Fibroblast of lung (primary cell): ENCODE results near the gene TRIM72.

ENCODE experiments used
- EZH2 ChIP-seq: IDR thresholded peaks from 2 replicates; pipeline ENCODE4 v1.5.1; 2012; ENCODE audit warnings: low read length, control low read depth, mild to moderate bottlenecking; ENCODE audit errors: missing control alignments
- TF ChIP-seq, protein P1 (sequence below), 2 donors: IDR thresholded peaks in 1 of 2; conservative IDR thresholded peaks in 1 of 2; 1 replicate in 1 of 2; 2 replicates in 1 of 2; pipeline ENCODE4 v1.5.1; 2011 to 2012; ENCODE audit warnings: low read length in 2 of 2, control low read depth in 1 of 2, inconsistent platforms in 1 of 2, low read depth in 1 of 2, mild to moderate bottlenecking in 1 of 2

DNA sequence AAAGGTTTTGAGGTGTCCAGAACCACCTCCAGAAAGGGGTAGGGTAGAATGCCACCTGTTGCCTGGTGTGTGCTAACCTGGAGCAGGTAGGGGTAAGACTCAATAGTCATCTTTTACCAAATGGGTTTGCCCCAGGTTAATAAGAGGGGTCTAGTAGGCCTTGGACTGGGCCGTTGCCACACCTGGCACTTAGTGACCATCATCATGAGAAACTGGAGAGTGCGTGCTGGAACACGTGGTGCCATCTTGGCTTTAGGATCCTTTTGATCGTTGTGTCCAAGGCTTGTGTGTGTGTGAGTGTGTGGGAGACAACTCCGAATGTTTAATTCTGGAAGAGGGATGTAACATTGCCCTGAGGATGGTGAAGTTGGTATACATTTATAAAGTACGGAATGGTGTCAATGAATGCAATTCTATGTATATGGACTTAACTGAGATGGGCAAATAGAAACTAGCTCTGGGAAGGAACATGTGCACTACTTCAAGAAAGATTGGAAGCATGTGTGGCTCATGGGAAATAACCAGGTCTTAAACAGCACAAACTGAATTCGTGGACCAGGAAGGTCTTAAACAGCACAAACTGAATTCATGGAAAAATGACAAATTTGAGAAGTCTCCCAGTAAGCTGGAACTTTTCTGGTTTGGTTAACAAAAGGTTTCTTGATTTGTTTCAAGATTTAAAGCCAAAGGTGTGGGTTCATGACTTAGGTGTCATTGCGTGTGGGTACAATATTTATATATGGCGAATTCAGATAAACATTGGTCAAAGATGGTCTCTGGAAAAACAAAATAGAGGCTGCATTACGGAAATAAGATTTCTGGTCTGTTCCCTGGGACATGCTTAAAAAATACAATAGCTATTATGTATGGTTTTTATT is 26.8 kb upstream of the TRIM72 start:
- TF ChIP-seq, protein P1, sequence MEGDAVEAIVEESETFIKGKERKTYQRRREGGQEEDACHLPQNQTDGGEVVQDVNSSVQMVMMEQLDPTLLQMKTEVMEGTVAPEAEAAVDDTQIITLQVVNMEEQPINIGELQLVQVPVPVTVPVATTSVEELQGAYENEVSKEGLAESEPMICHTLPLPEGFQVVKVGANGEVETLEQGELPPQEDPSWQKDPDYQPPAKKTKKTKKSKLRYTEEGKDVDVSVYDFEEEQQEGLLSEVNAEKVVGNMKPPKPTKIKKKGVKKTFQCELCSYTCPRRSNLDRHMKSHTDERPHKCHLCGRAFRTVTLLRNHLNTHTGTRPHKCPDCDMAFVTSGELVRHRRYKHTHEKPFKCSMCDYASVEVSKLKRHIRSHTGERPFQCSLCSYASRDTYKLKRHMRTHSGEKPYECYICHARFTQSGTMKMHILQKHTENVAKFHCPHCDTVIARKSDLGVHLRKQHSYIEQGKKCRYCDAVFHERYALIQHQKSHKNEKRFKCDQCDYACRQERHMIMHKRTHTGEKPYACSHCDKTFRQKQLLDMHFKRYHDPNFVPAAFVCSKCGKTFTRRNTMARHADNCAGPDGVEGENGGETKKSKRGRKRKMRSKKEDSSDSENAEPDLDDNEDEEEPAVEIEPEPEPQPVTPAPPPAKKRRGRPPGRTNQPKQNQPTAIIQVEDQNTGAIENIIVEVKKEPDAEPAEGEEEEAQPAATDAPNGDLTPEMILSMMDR (conservative IDR thresholded peaks at IDR 0.05 in 1 of 2, IDR thresholded peaks at IDR 0.05 in 1 of 2; ENCODE audit: low read depth in 1 of 2, low read length in 2 of 2) = no peak
- TF ChIP-seq EZH2 = no peak
